GM18498 (cell line): Measurements from ENCODE around the gene ACADL.
"Not testable (repeated sequence)": the region's sequence is repeated elsewhere in the genome, so short reads cannot be mapped to it uniquely, and the experiment has no call there.

Experiments
- ATAC-seq: cut with Tn5 transposase; IDR thresholded peaks from one replicate; pipeline ENCODE4 v1.9.1; 2021; ENCODE audit warnings: mild to moderate bottlenecking, moderate library complexity; ENCODE audit not compliant: unreplicated experiment

ACADL gene

GRCh38 chr2:210203147-210203546 lies 22.1 kb downstream of the ACADL start:
- no peak for ATAC-seq

- ATAC-seq = no peak
These were observed 25.4 kb downstream of the ACADL start for GRCh38 chr2:210199854-210200253.

- peak; percentile 56 for ATAC-seq
These were observed 26.0 kb downstream of the ACADL start for GRCh38 chr2:210199186-210199765.

DNA sequence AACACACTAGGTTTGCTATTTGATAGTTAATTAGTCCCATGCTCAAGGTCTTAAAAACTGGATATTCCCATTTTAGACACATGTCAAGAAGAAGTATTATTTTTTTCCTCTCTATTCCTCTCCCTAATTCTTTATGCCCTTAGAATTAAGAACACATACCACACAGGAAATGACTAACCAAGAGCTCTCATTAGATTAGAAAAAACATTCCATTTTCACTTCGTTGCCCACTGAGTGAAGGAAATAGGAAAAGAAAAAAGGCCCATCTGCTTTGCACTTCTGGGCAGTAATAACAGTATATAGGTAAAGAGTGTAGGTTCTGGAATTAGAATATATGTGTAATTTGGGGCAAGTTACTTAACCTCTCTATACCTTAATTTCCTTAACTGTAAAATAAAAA lies 26.9 kb downstream of the ACADL start:
- no peak for ATAC-seq

DNA sequence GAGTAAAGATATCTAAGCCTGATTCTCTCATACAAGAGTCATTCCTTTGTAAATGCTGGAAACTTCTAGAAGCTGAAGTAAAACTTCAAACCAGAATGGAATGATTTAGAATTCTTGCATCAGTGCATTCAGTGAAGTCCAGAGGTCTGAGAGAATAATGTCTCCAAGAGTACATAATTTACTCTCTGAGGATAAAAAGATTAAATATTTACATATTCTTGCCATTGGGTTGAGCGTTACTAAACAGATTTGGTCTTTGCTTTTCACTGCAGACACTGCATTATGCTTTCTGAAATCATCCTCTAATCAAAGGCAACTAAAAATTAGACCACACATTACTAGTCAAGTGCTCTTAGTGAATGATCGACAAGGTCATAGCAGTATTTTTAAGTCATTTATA lies 27.5 kb downstream of the ACADL start:
- ATAC-seq = no peak

- ATAC-seq = peak; percentile 50
These were observed 30.0 kb downstream of the ACADL start for GRCh38 chr2:210195101-210195852.

DNA sequence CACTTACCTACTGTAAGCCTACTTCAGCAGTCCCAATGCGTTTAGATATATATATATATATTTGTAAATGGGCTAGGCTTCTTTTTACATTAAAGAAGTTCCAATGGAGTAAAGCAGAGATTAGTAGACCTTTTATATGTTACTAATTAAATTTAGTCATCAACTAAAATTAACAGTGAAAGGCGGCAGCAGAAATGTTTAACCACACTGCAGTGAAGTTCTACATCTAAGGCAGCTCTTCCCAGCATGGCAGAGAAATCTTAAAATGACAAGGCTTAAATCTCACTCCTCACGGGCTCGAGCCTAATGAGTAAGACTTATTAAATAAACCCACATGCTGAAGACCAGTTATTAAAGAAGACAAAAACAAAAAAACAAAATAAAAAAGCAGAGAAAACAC lies 34.9 kb downstream of the ACADL start:
- ATAC-seq = peak; percentile 32

- peak; percentile 53 for ATAC-seq
These were observed 35.7 kb downstream of the ACADL start for GRCh38 chr2:210189452-210190138.

- no peak for ATAC-seq
These were observed 36.5 kb downstream of the ACADL start for GRCh38 chr2:210188755-210189154.

DNA sequence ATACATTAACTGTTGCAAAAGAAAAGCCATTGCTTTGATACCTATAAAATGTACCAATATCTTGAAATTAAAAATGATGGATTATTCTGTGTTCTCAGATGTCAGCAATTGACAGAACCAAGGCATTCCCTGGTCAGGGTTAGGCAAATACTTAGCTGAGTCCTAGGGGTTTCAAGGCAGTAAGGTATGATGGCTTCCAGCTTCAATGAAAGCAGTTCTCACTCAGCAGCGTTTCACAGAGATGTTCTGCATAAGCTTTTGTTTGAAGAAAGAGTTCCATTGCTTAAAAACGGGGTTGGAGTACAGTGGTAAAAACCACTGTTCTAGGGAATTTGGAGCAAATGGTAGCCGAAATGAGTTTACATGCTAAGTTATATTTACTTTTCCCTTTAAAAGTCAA lies 37.1 kb downstream of the ACADL start:
- ATAC-seq = no peak

- ATAC-seq = not testable (repeated sequence)
These were observed 41.3 kb downstream of the ACADL start for GRCh38 chr2:210183936-210184335.

- ATAC-seq = not testable (repeated sequence)
These were observed 43.6 kb downstream of the ACADL start for GRCh38 chr2:210181606-210182088.

- ATAC-seq = not testable (repeated sequence)
These were observed 44.1 kb downstream of the ACADL start for GRCh38 chr2:210181033-210181605.

- no peak for ATAC-seq
These were observed 44.8 kb downstream of the ACADL start for GRCh38 chr2:210180477-210180876.

DNA sequence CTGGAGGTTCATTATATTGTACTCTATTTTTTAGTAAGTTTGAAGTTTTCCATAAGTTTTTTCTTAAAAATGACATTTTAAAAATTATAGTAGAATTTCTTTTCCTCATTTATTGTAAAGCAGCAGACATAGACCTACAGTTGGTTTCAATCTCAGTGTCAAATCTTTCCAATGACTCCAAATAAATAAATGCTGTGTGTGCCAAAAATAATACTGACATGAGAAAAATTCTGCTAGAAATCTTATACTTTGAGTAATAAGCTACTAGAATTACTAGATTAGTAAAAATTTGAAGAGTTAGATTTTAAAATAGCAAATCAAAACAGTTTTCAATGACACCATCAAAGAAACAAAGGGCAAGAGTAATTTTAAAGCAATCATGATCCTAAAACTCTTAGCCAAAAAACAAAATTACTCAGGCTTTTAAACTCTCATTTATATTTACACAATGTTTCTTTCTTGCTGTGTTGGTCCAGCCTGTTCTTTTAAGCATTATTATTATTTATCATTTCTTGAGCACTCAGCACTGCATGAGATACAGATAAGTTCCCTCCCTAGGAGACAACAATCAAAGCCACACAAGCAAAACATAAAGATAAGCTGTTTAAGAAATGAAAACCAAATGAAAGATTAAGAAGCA lies 45.8 kb downstream of the ACADL start:
- no peak for ATAC-seq

GRCh38 chr2:210177769-210178168 lies 47.5 kb downstream of the ACADL start:
- ATAC-seq = no peak

- ATAC-seq = not testable (repeated sequence)
These were observed 48.1 kb downstream of the ACADL start for GRCh38 chr2:210177115-210177514.

DNA sequence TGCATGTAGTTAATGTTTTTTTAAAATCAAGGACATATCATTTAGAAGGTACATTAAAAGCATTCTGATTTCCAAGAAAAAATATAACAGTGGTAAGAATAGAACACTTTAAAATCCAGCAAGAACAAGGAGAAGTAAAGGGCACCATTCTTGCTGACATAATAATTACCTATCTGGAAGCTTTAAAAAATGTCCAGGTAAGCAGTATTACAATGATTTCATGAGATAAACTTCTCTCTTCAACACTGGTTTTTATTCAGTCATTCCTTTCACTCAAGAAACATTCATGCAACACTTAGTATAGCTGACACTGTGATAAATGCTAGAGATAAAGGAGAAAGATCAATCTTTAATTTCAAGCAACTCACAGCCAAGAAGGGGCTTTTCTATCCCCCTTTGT lies 51.2 kb downstream of the ACADL start:
- ATAC-seq = no peak

GRCh38 chr2:210172219-210172575 lies 53.0 kb downstream of the ACADL start:
- ATAC-seq = no peak

- ATAC-seq = peak; percentile 80
These were observed 53.7 kb downstream of the ACADL start, which contains the start of gene KANSL1L for GRCh38 chr2:210171309-210172218. TSS of gene KANSL1L (minus strand) at chr2:210171409. CDS start at chr2:210154582, 16,827 bp downstream.
